Glomerular visceral epithelial cell (primary cell): ENCODE measurements around the gene LUC7L2.
"Not testable (repeated sequence)": the region's sequence is repeated elsewhere in the genome, so short reads cannot be mapped to it uniquely, and the experiment has no call there.

Source experiments
- DNase-seq: peaks from one replicate; pipeline ENCODE4 v3.0.0-alpha.2; 2016; ENCODE audit errors: extremely low spot score

The LUC7L2 gene, protein sequence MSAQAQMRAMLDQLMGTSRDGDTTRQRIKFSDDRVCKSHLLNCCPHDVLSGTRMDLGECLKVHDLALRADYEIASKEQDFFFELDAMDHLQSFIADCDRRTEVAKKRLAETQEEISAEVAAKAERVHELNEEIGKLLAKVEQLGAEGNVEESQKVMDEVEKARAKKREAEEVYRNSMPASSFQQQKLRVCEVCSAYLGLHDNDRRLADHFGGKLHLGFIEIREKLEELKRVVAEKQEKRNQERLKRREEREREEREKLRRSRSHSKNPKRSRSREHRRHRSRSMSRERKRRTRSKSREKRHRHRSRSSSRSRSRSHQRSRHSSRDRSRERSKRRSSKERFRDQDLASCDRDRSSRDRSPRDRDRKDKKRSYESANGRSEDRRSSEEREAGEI

GRCh38 chr7:139359366-139360209 lies at the start of gene LUC7L2:
Gene LUC7L2 (plus strand): TSS chr7:139359894. CDS start chr7:139360262, 368 bp downstream.
- DNase-seq: peak; percentile 97

GRCh38 chr7:139317939-139318505 lies 41.7 kb upstream of the LUC7L2 start:
- no peak for DNase-seq

DNA sequence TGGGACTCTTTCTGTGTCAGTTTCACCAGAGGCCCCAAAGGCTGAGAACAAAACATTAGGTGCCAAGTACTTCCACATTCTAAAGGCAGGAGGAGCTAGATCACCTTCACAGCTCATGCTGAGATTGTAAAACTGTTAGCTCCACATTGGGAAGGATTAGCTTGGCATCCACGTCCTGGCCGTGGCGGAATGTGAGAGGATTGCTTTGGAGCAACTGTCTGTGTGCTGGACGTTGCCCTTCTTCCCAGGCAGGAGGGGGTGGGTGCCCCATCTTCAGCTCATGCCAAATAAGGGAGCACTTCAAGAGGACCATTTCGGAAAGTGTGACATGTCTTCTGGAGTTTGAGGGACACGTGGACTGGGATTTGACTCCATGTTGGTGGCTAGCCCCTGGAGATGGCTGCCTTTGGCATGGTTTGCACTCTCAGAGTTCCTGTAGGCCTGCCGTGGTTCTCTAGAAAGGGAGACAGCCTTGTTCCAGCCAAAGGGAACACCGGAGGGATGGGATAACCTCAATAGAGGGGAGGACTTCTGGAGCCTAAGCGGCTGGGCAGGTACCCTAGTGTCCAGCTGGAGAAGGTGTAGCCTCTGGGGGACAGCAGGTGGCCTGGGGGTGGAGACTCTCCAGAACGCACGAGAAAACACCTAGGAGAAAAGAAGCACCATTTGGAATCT lies 38.5 kb upstream of the LUC7L2 start:
- DNase-seq: no peak

DNA sequence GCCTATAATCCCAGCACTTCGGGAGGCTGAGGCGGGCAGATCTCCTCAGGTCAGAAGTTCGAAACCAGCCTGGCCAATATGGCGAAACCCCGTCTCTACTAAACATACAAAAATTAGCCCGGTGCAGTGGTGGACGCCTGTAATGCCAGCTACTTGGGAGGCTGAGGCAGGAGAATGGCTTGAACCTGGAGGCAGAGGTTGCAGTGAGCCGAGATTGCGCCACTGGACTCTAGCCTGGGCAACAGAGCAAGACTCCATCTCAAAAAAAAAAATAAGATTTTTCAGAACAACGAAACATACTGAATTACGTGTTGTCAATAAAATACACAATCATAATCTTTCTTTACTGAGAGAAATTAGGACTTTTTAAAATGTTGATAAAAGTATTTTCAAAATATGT lies 35.0 kb upstream of the LUC7L2 start:
- not testable (repeated sequence) for DNase-seq

- peak; percentile 44 for DNase-seq
Measured at GRCh38 chr7:139328375-139328774, 31.3 kb upstream of the LUC7L2 start.

- DNase-seq: no peak
Measured at GRCh38 chr7:139329119-139329518, 30.6 kb upstream of the LUC7L2 start.

DNA sequence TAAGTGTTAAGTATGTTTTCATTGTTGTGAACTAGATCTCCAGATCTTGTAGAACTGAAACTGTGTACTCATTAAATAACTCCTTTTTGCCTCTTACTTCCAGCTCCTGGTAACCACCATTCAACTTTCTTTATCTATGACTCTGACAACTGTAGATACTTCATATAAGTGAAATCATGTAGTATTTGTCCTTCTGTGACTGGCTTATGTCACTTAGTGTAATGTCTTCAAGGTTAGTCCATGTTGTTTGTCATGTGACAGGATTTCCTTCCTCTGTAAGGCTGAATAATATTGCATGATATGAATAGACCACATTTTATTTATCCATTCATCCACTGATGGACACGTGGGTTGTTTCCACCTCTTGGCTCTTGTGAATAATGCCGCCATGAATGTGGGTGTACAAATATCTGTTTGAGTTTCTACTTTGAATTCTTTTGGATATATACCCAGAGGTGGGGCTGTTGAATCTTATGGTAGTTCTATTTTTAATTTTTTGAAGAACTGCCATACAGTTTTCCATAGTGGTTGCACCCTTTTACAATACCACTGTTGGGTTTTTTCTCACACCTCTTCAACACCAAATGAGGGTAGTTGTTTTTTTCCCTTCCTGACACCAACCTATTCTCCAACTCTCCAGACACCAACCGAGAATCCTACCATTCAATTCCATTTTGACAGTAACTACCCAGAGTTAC lies 29.2 kb upstream of the LUC7L2 start:
- DNase-seq: no peak

- no peak for DNase-seq
Measured at GRCh38 chr7:139332697-139333359, 26.9 kb upstream of the LUC7L2 start.

DNA sequence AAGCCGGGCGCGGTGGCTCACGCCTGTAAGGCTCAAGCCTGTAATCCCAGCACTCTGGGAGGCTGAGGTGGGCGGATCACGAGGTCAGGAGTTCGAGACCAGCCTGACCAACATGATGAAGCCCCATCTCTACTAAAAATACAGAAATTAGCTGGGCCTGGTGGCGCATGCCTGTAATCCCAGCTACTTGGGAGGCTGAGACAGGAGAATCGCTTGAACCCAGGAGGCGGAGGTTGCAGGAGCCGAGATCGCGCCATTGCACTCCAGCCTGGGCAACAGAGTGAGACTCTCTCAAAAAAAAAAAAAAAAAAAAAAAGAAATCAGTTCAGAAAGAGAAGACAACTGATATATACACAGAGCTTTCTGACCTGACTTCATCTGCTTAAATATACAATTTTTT lies 26.3 kb upstream of the LUC7L2 start:
- not testable (repeated sequence) for DNase-seq

DNA sequence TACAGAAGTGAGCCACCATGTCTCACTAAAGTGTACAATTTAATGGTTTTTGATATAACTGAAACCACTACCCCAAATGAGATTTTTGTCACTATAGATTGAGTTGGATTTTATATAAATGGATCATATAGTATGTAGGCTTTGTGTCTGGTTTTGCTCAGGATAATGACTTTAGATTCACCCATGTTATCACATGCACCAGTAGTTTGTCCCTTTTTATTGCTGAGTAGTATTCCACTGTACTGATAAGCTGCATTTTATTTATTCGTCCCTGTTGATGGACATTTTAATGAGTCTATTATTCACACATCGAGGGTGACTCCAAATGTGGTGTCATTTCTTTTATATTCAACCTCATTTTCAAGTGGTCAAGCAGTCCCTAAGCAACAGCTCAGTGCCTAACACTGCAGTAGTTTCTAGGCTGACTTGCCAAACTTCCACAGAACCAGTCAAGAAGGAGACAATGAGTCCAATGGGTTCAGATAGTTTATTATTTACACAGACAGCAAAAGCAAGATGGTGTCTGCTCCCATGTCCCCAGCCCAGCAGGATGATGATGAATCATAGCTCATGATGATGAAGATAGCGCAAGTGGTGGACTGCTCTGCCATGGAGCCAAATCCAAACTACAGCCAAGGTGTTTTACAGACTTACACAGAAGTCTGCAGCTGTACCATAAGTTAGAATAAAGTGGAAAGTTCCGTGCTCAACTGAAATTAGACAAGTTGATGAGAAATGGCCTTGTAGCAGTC lies 25.1 kb upstream of the LUC7L2 start:
- DNase-seq: no peak

DNA sequence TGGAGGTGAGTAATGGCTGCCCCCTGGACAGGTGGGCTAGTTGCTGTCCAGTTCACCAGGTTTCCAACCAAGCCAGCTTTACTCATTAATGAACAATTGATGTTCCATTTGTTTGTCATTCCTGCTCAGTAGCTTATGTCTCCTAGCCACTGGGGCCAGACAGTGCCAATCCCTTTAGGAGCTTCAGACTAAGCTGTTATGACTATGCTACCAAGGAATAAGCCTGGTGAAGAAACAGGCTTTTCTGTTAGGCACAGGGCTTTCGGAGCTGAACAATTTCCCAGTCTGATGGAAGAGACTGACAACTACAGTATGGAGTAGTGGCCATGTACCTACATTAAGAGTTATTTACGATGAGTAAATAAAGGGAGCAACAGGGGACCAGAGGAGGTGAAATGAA lies 20.7 kb upstream of the LUC7L2 start:
- DNase-seq: no peak

GRCh38 chr7:139339698-139340036 lies 20.0 kb upstream of the LUC7L2 start:
- DNase-seq: no peak

DNA sequence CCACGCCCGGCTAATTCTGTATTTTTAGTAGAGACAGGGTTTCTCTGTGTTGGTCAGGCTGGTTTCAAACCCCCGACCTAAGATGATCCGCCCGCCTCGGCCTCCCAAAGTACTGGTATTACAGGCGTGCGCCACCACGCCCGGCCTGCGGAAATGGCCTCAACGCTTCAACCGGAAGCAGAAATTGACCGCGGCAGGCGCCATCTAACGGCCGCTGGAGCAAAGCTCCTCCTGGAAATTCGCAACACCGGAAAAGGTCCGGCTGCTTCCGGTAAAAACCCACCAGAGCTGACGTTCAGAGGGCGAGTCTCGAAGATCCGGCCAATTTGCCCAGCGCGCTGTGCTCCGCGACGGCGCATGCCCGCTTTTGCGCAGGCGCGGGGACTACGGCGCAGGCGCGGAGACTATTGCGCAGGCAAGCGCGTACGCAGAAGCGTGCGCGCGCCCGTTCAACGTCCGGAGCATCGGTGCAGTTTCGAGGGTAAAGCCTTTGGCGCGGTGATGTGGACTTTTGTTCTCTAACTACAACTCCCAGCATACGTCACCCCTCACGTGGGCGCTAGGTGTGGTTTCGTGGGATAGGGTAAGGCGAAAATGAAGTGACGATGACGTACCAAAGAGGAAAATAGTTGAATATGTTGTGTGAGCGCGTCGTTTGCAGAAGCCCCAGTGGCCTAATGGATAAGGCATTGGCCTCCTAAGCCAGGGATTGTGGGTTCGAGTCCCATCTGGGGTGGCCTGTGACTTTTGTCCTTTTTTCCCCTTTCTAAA lies 19.5 kb upstream of the LUC7L2 start:
- DNase-seq: peak; percentile 98

DNA sequence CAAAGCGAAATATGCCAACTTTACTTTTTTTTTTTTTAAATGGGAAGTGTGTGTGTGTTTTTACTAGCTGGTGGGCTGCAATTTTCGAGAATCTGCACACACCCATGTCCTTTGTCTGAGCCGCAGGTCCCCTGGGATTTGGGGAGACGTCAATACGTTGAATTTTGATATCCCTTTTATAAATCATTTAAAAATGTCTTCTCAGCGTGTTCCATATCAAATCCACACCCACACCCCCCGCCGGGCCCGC lies 19.0 kb upstream of the LUC7L2 start:
- no peak for DNase-seq

DNA sequence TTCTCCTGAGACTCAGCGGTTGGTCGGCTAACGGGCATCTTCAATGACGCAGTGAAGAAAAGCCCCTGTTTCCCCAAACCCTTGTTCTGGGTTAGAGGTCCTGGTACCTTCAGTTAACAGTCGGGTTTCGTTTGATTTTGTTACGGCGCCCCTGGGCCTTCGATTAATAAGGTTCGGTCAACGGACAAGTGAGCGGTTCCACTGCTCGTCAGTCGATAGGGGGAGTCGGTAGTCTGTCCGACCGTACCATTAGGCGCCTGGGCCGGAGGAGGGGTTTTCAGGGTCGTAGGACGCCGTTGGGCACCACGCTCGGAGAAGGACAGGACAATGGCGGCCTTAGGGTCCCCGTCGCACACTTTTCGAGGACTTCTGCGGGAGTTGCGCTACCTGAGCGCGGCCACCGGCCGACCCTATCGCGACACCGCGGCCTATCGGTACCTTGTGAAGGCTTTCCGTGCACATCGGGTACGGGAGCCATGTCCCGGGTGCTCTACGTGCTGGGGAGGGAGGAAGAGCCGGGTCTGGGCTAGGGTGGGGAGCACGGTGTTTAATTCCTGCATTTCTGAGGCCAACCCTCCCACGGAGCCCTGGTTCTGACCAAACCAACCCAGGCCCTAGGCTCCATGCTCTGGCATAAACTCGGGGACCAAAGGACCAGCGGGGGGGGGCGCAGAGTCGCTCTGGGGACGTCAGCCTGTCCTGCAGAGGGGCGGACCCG lies 18.5 kb upstream of the LUC7L2 start, which contains the start of gene FMC1:
FMC1 (plus strand) TSS at position 280 of the 718 bp plus-strand sequence; CDS start at position 328, 48 bp downstream.
- peak; percentile 89 for DNase-seq

DNA sequence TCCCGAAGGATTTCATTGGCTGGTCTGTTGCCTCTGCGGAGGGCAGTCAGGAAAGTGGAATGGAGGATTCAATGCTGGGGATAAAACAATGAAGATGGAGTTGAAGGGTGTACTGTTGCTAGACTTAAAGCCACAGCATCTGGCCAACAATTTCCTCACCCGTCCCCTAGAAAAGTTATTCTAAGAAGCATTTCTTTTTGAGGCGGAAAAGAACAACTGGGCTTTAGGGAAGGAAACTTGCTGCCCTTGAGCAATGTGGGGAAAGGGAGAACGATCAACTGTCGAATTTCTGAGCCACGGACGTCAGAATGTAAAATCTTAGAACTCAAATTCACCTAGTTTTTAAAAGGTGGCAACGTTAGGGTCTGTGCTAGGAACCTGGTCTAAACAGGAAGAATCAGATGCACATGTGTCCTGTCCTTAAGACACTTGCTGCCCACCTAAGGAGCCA lies 17.9 kb upstream of the LUC7L2 start:
- no peak for DNase-seq

GRCh38 chr7:139345042-139345441 lies 14.7 kb upstream of the LUC7L2 start:
- no peak for DNase-seq

DNA sequence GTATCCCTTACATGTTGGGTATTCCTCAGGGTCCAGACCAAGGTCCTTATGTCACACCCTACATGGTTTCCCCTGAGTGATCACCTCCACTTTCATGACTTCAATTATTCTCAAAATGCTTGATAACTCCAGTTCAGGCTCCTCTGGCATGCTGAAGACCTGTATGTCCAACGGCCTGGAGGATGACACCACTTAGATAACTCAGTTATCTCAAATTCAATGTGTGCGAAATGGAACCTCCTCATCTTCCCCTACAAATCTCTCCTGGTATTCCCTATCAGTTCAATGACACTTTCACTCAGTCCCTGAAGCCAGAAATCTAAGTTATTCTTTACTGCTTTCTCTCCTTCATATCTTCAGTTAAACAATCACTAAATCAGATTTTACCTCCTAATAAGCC lies 8.7 kb upstream of the LUC7L2 start:
- no peak for DNase-seq

DNA sequence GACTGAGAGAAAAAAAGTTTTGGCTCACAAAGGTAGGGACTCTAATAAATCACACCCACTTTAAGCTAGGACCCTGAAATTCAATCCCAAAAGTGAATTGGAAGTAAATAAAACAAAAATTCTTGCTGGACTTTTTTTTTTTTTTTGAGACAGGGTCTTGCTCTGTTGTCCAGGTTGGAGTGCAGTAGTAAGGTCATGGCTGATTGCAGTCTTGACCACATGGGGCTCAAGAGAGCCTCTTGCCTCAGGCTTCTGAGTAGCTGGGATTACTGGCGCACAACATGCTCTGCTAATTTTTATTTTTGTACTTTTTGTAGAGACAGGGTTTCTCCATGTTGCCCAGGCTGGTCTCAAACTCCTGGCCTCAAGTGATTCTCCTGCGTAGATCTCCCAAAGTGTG lies 5.0 kb upstream of the LUC7L2 start:
- no peak for DNase-seq
